ENCODE results near the gene P2RX5.

The P2RX5 gene

DNA sequence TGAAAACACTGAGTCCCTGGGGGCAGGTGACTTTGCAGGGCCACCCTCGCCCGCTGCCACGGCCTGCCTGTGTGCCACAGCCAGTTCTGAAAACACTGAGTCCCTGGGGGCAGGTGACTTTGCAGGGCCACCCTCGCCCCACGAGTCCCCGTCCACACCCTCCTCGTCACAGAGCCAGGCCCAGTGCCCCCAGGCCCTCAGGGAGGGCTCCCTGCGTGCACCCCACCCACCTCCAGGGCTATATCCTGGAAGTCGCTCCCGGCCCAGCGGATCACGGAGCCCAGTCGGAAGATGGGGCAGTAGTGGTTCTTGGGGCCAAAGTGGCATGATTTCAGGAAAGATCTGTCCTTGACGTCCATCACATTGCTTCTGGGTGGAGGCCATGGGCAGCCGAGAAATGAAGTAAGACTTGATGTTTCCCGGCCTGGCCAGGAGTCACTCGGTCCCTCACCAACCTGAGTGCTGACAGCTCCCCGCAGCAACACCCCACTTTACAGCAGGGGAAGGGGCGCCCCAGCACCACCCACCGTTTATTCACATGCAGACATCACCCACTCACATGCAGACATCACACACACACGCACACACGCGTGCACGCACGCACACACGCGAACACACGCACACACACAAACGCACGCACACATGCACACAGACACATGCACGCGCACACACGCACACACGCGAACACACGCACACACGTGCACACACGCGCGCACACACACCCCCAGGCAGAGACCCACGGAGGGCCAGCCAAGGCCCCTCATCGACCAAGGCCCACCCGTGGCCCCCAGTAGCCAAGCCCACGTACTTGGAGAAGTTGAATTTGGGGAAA lies 6.5 kb downstream of the P2RX5 start:
- TF ChIP-seq, protein P1, sequence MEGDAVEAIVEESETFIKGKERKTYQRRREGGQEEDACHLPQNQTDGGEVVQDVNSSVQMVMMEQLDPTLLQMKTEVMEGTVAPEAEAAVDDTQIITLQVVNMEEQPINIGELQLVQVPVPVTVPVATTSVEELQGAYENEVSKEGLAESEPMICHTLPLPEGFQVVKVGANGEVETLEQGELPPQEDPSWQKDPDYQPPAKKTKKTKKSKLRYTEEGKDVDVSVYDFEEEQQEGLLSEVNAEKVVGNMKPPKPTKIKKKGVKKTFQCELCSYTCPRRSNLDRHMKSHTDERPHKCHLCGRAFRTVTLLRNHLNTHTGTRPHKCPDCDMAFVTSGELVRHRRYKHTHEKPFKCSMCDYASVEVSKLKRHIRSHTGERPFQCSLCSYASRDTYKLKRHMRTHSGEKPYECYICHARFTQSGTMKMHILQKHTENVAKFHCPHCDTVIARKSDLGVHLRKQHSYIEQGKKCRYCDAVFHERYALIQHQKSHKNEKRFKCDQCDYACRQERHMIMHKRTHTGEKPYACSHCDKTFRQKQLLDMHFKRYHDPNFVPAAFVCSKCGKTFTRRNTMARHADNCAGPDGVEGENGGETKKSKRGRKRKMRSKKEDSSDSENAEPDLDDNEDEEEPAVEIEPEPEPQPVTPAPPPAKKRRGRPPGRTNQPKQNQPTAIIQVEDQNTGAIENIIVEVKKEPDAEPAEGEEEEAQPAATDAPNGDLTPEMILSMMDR (IDR thresholded peaks at IDR 0.05; ENCODE audit: insufficient read depth, low read depth, low read length, missing control alignments), result no peak
- H3K4me3 ChIP-seq (ENCODE audit: low read depth, low read length), result no peak overlapping the region
- DNase-seq (ENCODE audit: low read depth), result no peak

DNA sequence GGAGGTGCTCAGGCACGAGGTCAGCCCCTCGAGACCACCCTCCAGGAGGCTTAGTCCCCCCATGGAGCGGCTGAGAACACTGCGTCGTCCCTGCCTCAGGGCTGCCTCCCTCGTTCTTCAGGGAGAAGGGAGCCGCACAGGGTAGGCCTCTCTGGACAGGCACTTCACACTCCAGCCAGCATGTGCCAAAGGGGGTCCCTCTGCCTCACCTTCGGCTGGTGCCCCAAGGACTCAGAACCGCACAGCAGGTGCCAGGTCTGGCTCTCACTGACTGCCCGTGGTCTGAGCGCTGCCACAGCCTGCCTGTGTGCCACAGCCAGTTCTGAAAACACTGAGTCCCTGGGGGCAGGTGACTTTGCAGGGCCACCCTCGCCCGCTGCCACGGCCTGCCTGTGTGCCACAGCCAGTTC lies 7.1 kb downstream of the P2RX5 start:
- TF ChIP-seq, protein P1 (IDR thresholded peaks at IDR 0.05; ENCODE audit: insufficient read depth, low read depth, low read length, missing control alignments), result no peak
- no peak overlapping the region for H3K4me3 ChIP-seq (ENCODE audit: low read depth, low read length)
- no peak for DNase-seq (ENCODE audit: low read depth)

DNA sequence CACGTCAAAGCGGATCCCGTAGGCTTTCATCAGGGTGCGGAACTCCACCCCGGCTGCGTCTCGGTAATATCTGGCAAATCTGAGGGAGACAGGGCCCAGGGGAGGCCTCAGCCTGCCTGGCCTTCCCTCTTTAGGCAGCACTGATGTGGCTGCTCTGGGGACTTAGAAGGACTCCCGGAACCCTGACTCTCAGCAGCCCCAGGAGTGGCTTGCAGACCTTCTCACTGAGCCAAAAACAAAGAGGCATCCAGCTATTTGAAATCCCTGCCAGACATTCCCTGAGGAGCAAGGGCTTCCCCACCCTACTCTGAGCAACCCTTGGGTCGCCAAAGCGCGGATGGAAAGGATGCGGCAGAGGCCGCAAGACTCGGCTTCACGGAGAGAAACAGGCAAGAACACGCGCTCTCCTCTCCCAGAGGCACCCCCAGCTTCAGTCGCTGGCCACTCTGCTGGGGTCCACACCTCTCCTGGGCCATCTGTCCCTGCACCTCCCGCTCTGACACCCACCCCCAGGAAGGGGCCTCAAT lies 7.9 kb downstream of the P2RX5 start:
- TF ChIP-seq, protein P1 (IDR thresholded peaks at IDR 0.05; ENCODE audit: insufficient read depth, low read depth, low read length, missing control alignments), result no peak
- H3K4me3 ChIP-seq (ENCODE audit: low read depth, low read length), result no peak overlapping the region
- peak; percentile 39 for DNase-seq (ENCODE audit: low read depth)

DNA sequence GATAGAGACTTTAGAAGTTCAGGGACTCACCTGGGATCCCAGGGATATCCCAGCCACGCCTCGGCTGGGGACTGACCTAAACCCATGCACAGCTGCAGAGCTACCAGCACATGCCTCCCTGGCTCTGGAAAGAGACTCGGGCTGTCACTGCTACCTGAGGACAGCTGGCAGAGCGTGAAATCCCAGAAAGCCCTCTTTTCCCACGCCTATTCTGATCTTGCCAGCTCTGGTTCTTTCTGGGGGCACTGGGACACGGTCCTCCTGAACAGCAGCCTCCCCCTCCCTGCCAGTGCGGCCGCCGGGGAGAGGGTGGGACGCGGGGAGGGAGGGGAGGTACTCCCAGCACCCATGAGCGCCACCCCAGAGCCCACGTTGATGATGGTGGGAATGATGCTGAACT lies 10.8 kb downstream of the P2RX5 start:
- no peak for DNase-seq (ENCODE audit: low read depth)
- no peak overlapping the region for H3K4me3 ChIP-seq (ENCODE audit: low read depth, low read length)
- TF ChIP-seq, protein P1 (IDR thresholded peaks at IDR 0.05; ENCODE audit: insufficient read depth, low read depth, low read length, missing control alignments), result no peak

DNA sequence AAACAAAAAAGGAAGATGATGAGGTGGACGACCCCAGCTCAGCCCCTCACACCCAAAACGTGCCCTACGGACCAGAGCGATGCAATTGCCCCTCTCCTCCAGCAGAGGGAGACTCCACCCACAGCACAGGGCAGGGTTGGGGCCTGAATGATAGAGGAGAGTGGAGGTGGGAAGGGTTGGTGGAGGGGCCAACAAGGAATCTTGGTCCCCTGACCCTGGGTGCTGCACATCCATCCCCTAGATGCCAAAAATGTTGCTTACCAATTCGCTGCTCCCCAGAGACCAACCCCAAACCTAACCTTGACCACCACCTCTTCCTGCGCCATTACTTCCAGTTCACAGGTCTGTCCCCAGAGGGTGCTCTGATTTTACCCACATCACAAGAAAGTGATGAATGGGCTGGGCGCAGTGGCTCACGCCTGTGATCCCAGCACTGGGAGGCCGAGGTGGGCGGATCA lies 12.9 kb downstream of the P2RX5 start:
- TF ChIP-seq, protein P1 (IDR thresholded peaks at IDR 0.05; ENCODE audit: insufficient read depth, low read depth, low read length, missing control alignments), result peak; percentile 99
- peak; percentile 85 for DNase-seq (ENCODE audit: low read depth)
- no peak overlapping the region for H3K4me3 ChIP-seq (ENCODE audit: low read depth, low read length)

DNA sequence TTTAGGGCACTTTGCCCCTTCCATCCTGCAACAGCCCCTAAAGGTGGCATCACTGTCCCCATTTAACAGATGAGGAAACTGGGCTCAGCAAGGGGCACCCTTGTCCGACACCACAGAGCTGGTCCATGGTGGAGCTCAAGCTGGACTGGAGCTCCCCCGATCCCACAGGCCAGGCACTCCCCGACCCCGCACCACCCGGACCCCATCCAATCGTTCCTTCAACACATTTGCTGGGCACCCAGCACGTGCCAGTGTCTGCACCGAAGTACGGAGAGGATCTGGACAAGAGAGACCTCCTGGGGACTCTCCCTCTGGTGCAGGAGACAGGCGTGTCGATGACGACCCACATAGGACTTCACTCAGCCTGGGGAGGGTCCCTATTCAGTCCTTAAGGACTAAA lies 13.9 kb downstream of the P2RX5 start:
- no peak overlapping the region for H3K4me3 ChIP-seq (ENCODE audit: low read depth, low read length)
- no peak for DNase-seq (ENCODE audit: low read depth)
- TF ChIP-seq, protein P1 (IDR thresholded peaks at IDR 0.05; ENCODE audit: insufficient read depth, low read depth, low read length, missing control alignments), result no peak

Measured in GM12865 (cell line).